Right lobe of liver (tissue), 4 donors: Measurements from ENCODE around the gene DNM3.

Experiments used
- CTCF ChIP-seq, 4 donors: fragments of 200-600 bp in 3 of 4; fragments of 450-650 bp in 1 of 4; IDR thresholded peaks; one replicate each; pipeline versions ENCODE4 v1.5.1 to v1.8.0; 2016 to 2022; ENCODE audit warnings: antibody characterized with exemption in 4 of 4, mild to moderate bottlenecking in 2 of 4
- POLR2A ChIP-seq: fragments of 450-650 bp; IDR thresholded peaks from one replicate; pipeline ENCODE4 v1.6.1; 2017; ENCODE audit warnings: antibody characterized with exemption, mild to moderate bottlenecking
- donor health status: DM: no; HTN: no; CAD: no.
- donor health status: DM: no; HTN: no; CAD: no.
- donor health status: DM: no; HTN: yes; CAD: no.

GRCh38 chr1:172414331-172414730 lies 573.0 kb downstream of the DNM3 start:
- no peak for TF ChIP-seq CTCF (IDR thresholded peaks at IDR 0.05)
- no peak for TF ChIP-seq POLR2A
